Measurements from ENCODE around the gene OR10D3. TPM values are rescaled to one million over a fixed set of nuclear protein-coding genes. Genes with fewer than 3 reads are reported as not detected.

OR10D3 gene, protein sequence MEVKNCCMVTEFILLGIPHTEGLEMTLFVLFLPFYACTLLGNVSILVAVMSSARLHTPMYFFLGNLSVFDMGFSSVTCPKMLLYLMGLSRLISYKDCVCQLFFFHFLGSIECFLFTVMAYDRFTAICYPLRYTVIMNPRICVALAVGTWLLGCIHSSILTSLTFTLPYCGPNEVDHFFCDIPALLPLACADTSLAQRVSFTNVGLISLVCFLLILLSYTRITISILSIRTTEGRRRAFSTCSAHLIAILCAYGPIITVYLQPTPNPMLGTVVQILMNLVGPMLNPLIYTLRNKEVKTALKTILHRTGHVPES
- not detected for total RNA-seq
- not detected for polyA plus RNA-seq
- long read RNA-seq, donor 1: 0 reads
- long read RNA-seq, donor 2: 0 reads
- long read RNA-seq, donor 3: 0 reads
- long read RNA-seq, donor 4: 0 reads
- long read RNA-seq, donor 5: 0 reads
- long read RNA-seq, donor 6: 0 reads
- long read RNA-seq, donor 7: 0 reads
- long read RNA-seq, donor 8: 0 reads
- long read RNA-seq, donor 9: 0 reads
- long read RNA-seq, donor 10: 0 reads

DNA sequence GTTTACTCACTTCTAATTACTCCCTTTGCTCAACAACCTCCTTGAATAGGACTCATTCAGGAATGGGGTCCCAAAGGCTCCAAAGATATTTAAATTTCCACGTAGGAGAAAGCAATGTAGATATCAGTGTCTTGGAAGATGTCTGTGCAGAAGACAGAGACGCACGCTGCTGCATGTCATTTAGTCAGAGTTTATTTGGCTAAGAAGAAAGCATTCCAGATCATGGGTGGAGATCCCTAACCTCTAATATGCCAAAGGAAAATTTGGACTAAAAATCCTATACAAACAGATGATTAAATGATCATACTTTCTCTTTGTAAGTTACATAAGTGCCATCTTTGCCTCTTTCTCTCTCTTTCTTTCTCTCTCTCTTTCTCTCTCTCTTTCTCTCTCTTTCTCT lies at the start of gene OR10D3:
Gene OR10D3, plus strand, starts transcription at position 278 of the 400 bp plus-strand sequence. CDS start 1,925 bp downstream, outside the sequence.
- TF ChIP-seq, protein P1, sequence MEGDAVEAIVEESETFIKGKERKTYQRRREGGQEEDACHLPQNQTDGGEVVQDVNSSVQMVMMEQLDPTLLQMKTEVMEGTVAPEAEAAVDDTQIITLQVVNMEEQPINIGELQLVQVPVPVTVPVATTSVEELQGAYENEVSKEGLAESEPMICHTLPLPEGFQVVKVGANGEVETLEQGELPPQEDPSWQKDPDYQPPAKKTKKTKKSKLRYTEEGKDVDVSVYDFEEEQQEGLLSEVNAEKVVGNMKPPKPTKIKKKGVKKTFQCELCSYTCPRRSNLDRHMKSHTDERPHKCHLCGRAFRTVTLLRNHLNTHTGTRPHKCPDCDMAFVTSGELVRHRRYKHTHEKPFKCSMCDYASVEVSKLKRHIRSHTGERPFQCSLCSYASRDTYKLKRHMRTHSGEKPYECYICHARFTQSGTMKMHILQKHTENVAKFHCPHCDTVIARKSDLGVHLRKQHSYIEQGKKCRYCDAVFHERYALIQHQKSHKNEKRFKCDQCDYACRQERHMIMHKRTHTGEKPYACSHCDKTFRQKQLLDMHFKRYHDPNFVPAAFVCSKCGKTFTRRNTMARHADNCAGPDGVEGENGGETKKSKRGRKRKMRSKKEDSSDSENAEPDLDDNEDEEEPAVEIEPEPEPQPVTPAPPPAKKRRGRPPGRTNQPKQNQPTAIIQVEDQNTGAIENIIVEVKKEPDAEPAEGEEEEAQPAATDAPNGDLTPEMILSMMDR (IDR thresholded peaks at IDR 0.05): no peak
- no peak for TF ChIP-seq POLR2A (IDR thresholded peaks at IDR 0.05)
- WGBS, 4 donors: 31 to 71% (median 39%) methylated on average over 3 of the region's 3 CpGs
- intact Hi-C loops (cut with DNase I): no loop called here
- Histone ChIP-seq H3K27me3 (peaks cover 3% of the 10 kb centered on the region), H3K9me3 (replicated peaks in 1 of 3) (peaks cover 0 to 5% (median 0%) of the 10 kb centered on the region in 3 donors), H3K27ac (no peak within 1 kb of the TSS), H3K4me1 (replicated peaks in 1 of 2) (no peaks in the 10 kb centered on the region), H3K4me3 (no peak within 1 kb of the TSS), H3K36me3 (replicated peaks in 1 of 2) (no peaks in the 10 kb centered on the region)
- no peak for DNase-seq

DNA sequence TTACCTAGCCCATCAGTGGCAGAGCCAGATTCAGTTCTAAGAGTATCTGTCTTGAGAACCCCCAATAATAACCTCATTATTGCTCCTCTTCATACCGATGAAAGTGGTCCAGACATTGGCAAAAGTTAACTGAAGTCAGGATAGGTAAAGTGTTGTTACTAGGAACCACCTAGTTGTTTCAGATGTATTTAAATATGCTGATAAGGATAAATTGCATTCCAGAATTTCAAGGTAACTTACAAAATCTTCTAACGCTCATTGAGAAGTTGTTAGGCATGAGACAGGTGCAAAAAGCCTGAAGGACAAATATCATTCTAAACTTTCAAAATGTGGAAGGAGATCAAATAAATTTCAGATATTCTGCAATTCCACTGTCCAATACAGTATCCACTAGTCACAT lies 40.1 kb upstream of the OR10D3 start:
- Histone ChIP-seq H3K27me3 (no peaks in the 10 kb centered on the region), H3K36me3 (replicated peaks in 1 of 2) (peaks cover 0 to 33% of the 10 kb centered on the region in 2 donors), H3K4me3 (no peak overlapping the region), H3K9me3 (replicated peaks in 1 of 3) (no peaks in the 10 kb centered on the region), H3K4me1 (replicated peaks in 1 of 2) (no peaks in the 10 kb centered on the region), H3K27ac (no peak overlapping the region)
- WGBS, 4 donors: 95 to 97% (median 95%) methylated on average over 2 of the region's 2 CpGs
- no peak for DNase-seq
- TF ChIP-seq POLR2A (IDR thresholded peaks at IDR 0.05): no peak
- TF ChIP-seq, protein P1 (IDR thresholded peaks at IDR 0.05): no peak
- intact Hi-C loops (cut with DNase I): no loop called here

DNA sequence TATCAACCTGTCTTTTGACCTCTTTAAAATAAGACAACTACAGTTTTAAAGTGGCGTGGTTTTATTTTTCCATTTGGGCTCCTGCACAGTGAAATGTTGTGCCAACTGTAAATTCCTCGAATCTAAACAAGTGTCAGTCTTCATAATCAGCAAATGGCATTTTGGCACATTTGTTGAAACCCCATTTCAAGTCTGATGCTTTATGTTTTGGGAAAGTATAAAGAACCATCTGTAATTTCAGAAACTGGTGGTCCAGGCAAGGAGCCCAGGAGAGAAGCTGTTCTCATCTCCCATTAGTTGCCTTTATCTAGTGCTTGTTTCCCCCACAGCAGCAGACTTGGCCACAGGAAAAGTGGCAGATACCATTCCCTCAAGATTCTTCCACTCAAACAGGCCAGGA lies 35.2 kb upstream of the OR10D3 start:
- Histone ChIP-seq H3K9me3 (replicated peaks in 1 of 3) (no peaks in the 10 kb centered on the region), H3K36me3 (replicated peaks in 1 of 2) (peaks cover 0 to 18% of the 10 kb centered on the region in 2 donors), H3K27ac (no peak overlapping the region), H3K4me3 (no peak overlapping the region), H3K4me1 (replicated peaks in 1 of 2) (no peaks in the 10 kb centered on the region), H3K27me3 (no peaks in the 10 kb centered on the region)
- TF ChIP-seq POLR2A (IDR thresholded peaks at IDR 0.05): no peak
- DNase-seq: no peak
- WGBS, 4 donors: 85 to 97% (median 92%) methylated on average over 2 of the region's 2 CpGs
- intact Hi-C loops (cut with DNase I): no loop called here

DNA sequence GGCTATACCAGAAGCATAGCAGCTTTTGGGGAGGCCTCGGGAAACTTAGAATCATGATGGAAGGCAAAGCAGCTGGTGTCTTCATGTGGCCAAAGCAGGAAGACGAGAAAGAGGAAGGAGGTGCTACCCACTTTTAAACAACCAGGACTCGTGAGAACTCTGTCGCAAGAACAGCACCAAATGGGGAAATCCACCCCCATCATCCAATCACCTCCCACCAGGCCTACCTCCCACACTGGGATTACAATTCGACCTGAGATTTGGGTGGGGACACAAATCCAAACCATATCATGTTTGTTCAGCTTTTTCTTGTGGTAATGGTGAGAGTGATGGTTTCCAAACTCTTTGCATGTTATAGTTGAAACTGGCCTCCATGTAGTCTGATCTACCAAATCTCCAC lies 32.5 kb upstream of the OR10D3 start:
- no peak overlapping the region for H3K27ac ChIP-seq
- H3K27me3 ChIP-seq: no peaks in the 10 kb centered on the region
- DNase-seq: peak in 1 of 7 donors; percentile 2
- no peaks in the 10 kb centered on the region for H3K9me3 ChIP-seq (replicated peaks in 1 of 3)
- H3K36me3 ChIP-seq (replicated peaks in 1 of 2): peaks cover 0 to 7% of the 10 kb centered on the region in 2 donors
- intact Hi-C loops (cut with DNase I): no loop called here
- no peaks in the 10 kb centered on the region for H3K4me1 ChIP-seq (replicated peaks in 1 of 2)
- TF ChIP-seq, protein P1 (IDR thresholded peaks at IDR 0.05): no peak
- TF ChIP-seq POLR2A (IDR thresholded peaks at IDR 0.05): no peak
- 57 to 74% (median 64%) methylated on average over 5 of the region's 5 CpGs for WGBS, 4 donors
- H3K4me3 ChIP-seq: no peak overlapping the region

Data from adrenal gland (tissue), 19 donors.